GM18861 (cell line): ENCODE results near the gene PLD1.
"Not testable (repeated sequence)": the region's sequence is repeated elsewhere in the genome, so short reads cannot be mapped to it uniquely, and the experiment has no call there.

ENCODE experiments used
- ATAC-seq: cut with Tn5 transposase; IDR thresholded peaks from one replicate; pipeline ENCODE4 v1.9.1; 2021; ENCODE audit not compliant: unreplicated experiment

PLD1 gene

GRCh38 chr3:171640520-171641412 lies 169.5 kb downstream of the PLD1 start:
- ATAC-seq = no peak

GRCh38 chr3:171636666-171637065 lies 173.6 kb downstream of the PLD1 start:
- no peak for ATAC-seq

GRCh38 chr3:171632766-171633165 lies 177.5 kb downstream of the PLD1 start:
- ATAC-seq = no peak

- ATAC-seq = not testable (repeated sequence)
Measured at GRCh38 chr3:171626799-171627198, 183.5 kb downstream of the PLD1 start.

GRCh38 chr3:171622126-171622525 lies 188.2 kb downstream of the PLD1 start:
- no peak for ATAC-seq

GRCh38 chr3:171620825-171621434 lies 189.4 kb downstream of the PLD1 start:
- no peak for ATAC-seq

GRCh38 chr3:171616798-171617197 lies 193.5 kb downstream of the PLD1 start:
- ATAC-seq = no peak

GRCh38 chr3:171615686-171616085 lies 194.6 kb downstream of the PLD1 start:
- ATAC-seq = no peak

GRCh38 chr3:171615281-171615680 lies 195.0 kb downstream of the PLD1 start:
- ATAC-seq = no peak

GRCh38 chr3:171614318-171614921 lies 195.9 kb downstream of the PLD1 start:
- ATAC-seq = no peak

GRCh38 chr3:171607452-171607851 lies 202.8 kb downstream of the PLD1 start:
- no peak for ATAC-seq

- no peak for ATAC-seq
Measured at GRCh38 chr3:171606151-171606751, 204.0 kb downstream of the PLD1 start.

GRCh38 chr3:171604370-171604769 lies 205.9 kb downstream of the PLD1 start:
- ATAC-seq = no peak

- no peak for ATAC-seq
Measured at GRCh38 chr3:171602072-171602471, 208.2 kb downstream of the PLD1 start.

GRCh38 chr3:171600030-171600429 lies 210.3 kb downstream of the PLD1 start:
- no peak for ATAC-seq

GRCh38 chr3:171598990-171599389 lies 211.3 kb downstream of the PLD1 start:
- ATAC-seq = no peak

- ATAC-seq = no peak
Measured at GRCh38 chr3:171592786-171593185, 217.5 kb downstream of the PLD1 start.

GRCh38 chr3:171591070-171591469 lies 219.2 kb downstream of the PLD1 start:
- ATAC-seq = no peak

- ATAC-seq = no peak
Measured at GRCh38 chr3:171586274-171586673, 224.0 kb downstream of the PLD1 start.

- no peak for ATAC-seq
Measured at GRCh38 chr3:171585039-171585438, 225.2 kb downstream of the PLD1 start.

- no peak for ATAC-seq
Measured at GRCh38 chr3:171584100-171584499, 226.2 kb downstream of the PLD1 start.
